Lower leg skin (tissue), 4 donors: ENCODE data around the gene RAD18. TPM values are rescaled to one million over a fixed set of nuclear protein-coding genes. Genes with fewer than 3 reads are reported as not detected.

Source experiments
- DNase-seq, 2 donors: peaks; one replicate each; pipeline ENCODE4 v3.0.0-alpha.2; 2019; ENCODE audit warnings: low spot score in 2 of 2
- H3K4me3 ChIP-seq: fragments of 200-600 bp; sonication (generic); 2 replicates; pipeline ENCODE4 v1.5.1; 2017; ENCODE audit warnings: mild to moderate bottlenecking, low read depth; ENCODE audit not compliant: poor library complexity, severe bottlenecking
- POLR2A ChIP-seq, 2 donors: fragments of 450-650 bp; IDR thresholded peaks; one replicate each; pipeline ENCODE4 v1.6.1; 2016 to 2017; ENCODE audit warnings: antibody characterized with exemption in 2 of 2, mild to moderate bottlenecking in 1 of 2, moderate library complexity in 1 of 2
- WGBS, 2 donors: methylation state at CpG; one replicate each; pipeline ENCODE4 v1.1.5; 2018; 5-methylcytosine and 5-hydroxymethylcytosine counted together
- intact Hi-C: fragments of 100-400 bp; cut with DNase I; formaldehyde crosslinking; loops from one replicate; pipeline ENCODE4 v1.15.0; 2023; ENCODE audit warnings: low total_unique reads
- total RNA-seq, 4 donors: library from RNA; depleted of rRNA; stranded (reverse); fragments of >200 nt; gene quantifications; one replicate each; pipeline ENCODE4 v1.1.0, GENCODE V29; 2016
- TF ChIP-seq, protein P1 (sequence below), 3 donors: fragments of 450-650 bp; IDR thresholded peaks; one replicate each; pipeline ENCODE4 v1.5.1; 2016; ENCODE audit warnings: antibody characterized with exemption in 3 of 3, mild to moderate bottlenecking in 3 of 3, moderate library complexity in 2 of 3

The RAD18 gene
- total RNA-seq, 4 donors from 2014 or later, result 6.5 to 14.7 (median 9.2) TPM

DNA sequence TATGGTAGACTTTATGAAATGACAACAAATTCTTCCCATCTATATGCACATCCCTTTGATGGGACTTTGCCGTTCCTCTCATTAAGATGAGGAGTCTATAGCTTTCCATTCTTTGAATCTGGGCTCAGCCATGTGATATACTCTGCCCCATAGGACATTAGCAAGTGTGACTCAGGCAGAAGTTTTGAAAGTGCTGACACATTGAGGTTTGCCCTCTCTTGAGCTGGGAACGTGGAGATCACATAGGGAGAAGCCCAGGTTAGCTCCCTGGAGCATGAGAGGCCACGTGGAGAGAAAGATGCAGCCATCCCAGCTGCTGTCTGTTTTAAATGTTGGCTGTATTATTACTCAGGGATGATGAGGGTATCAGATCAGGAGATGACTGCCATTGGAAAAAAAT is 126.1 kb downstream of the RAD18 start:
- WGBS, 2 donors, result 64 to 74% methylated on average over 3 of the region's 3 CpGs
- no peak for TF ChIP-seq POLR2A (IDR thresholded peaks at IDR 0.05)
- TF ChIP-seq, protein P1, sequence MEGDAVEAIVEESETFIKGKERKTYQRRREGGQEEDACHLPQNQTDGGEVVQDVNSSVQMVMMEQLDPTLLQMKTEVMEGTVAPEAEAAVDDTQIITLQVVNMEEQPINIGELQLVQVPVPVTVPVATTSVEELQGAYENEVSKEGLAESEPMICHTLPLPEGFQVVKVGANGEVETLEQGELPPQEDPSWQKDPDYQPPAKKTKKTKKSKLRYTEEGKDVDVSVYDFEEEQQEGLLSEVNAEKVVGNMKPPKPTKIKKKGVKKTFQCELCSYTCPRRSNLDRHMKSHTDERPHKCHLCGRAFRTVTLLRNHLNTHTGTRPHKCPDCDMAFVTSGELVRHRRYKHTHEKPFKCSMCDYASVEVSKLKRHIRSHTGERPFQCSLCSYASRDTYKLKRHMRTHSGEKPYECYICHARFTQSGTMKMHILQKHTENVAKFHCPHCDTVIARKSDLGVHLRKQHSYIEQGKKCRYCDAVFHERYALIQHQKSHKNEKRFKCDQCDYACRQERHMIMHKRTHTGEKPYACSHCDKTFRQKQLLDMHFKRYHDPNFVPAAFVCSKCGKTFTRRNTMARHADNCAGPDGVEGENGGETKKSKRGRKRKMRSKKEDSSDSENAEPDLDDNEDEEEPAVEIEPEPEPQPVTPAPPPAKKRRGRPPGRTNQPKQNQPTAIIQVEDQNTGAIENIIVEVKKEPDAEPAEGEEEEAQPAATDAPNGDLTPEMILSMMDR (IDR thresholded peaks at IDR 0.05), result no peak

DNA sequence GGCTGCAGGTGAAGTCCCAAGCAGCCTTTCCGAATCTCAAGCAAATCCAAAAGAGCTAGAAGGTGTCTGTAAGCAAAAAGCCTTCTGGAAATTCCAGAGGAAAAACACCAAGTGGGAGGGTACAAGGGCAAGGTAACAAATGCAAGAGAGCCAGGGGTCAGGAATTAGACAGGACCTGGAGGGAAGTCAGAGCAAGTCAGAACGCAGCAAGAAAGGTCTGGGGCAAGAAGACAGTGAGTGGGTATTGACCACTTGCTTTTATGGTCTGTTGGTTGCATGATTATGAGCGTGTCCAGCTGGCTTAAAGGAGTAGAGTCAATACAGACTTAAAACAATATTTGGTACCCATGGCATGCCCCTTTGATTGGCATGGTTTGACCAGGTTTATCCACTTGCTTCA is 127.2 kb downstream of the RAD18 start:
- 76 to 79% methylated on average over 3 of the region's 3 CpGs for WGBS, 2 donors
- intact Hi-C loops, result no loop called here
- TF ChIP-seq, protein P1 (IDR thresholded peaks at IDR 0.05), result no peak
- no peak for TF ChIP-seq POLR2A (IDR thresholded peaks at IDR 0.05)
- DNase-seq, result no peak
- H3K4me3 ChIP-seq, result no peak overlapping the region

More for the DNA sequence above, 126.1 kb downstream of the RAD18 start:
- intact Hi-C loops, result no loop called here
- H3K4me3 ChIP-seq, result no peak overlapping the region
- no peak for DNase-seq

DNA sequence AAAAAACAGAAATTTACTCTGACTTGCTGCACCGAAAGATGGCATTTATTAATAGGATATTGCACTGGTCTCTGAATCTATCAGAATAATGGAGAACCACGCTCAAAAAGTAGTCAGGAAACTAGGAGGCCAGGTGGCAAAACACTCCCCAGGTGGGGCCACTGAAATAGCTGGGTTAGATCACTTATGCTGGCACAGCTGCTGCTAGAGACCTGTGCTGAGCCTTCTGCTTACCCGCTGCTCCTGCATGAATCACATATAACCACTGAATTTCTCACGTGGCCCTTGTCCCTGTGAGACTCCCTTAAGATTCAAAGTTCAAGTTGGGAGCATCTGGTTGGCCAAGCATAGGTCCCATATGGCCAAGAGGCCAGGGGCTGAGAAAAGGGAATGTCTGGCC is 127.9 kb downstream of the RAD18 start:
- no peak for DNase-seq
- no peak for TF ChIP-seq POLR2A (IDR thresholded peaks at IDR 0.05)
- WGBS, 2 donors, result 73 to 79% methylated on average over 4 of the region's 4 CpGs
- H3K4me3 ChIP-seq, result no peak overlapping the region
- intact Hi-C loops, result no loop called here

DNA sequence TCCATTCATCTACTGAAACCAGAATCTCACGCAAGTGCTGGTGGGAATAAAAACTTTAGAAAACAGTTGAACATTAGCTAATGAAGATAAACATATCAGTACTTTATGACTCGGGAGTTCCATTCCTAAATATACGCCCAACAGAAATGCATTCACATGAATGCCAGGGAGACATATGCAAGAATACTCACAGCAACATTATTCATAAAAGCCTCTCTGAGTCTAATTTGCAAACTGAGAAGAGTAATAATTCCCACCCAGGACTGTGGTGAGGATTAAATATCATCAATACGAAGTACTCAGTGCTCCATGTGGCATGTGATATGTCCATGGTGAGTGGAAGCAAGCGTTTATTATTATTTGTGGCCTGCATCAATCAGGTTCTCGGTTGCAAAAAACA is 128.3 kb downstream of the RAD18 start:
- whole genome bisulfite sequencing, 2 donors, result 90 to 94% methylated on average over 6 of the region's 6 CpGs
- TF ChIP-seq, protein P1 (IDR thresholded peaks at IDR 0.05), result no peak
- TF ChIP-seq POLR2A (IDR thresholded peaks at IDR 0.05), result no peak
- DNase-seq, result no peak
- intact Hi-C loops, result no loop called here
- H3K4me3 ChIP-seq, result no peak overlapping the region

DNA sequence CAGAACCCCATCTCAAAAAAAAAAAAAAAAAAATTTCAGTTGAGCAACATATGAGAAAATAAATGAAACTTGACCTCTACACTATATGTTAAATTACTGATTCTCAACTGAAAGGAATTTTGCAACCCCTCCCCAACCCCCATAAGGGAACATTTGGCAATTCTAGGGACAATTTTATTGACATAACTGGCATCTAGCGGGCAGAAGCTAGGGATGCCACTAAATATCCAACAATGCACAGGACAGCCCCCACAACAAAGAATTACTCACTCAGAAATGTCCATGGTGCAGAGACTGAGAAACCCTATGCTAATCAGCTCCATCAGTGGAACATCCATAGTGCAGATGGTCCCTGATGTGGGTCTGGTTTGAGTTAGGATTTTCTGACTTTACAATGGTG is 135.6 kb downstream of the RAD18 start:
- TF ChIP-seq, protein P1 (IDR thresholded peaks at IDR 0.05), result no peak
- no peak for TF ChIP-seq POLR2A (IDR thresholded peaks at IDR 0.05)
- 75 to 81% methylated on average over 1 of the region's 1 CpG for WGBS, 2 donors
- DNase-seq, result no peak
- no peak overlapping the region for H3K4me3 ChIP-seq
- intact Hi-C loops, result no loop called here

Other genes starting within 250 kb of the RAD18 start
- gene CAV3, start 229.7 kb downstream of the RAD18 start, total RNA-seq, result under 1 TPM in 2 of 4 donors, not detected in 2; 0.52 to 0.79 TPM
- gene OXTR, start 193.9 kb downstream of the RAD18 start, total RNA-seq, result under 1 TPM in 3 of 4 donors, not detected in 1; 0.19 to 0.44 (median 0.19) TPM